GM18907 (cell line): ENCODE measurements around the gene GPR158.
"Not testable (repeated sequence)": the region's sequence is repeated elsewhere in the genome, so short reads cannot be mapped to it uniquely, and the experiment has no call there.

ENCODE experiments used
- ATAC-seq: cut with Tn5 transposase; IDR thresholded peaks from one replicate; pipeline ENCODE4 v1.9.1; 2021; ENCODE audit warnings: mild to moderate bottlenecking, moderate library complexity; ENCODE audit not compliant: unreplicated experiment

GPR158 gene

DNA sequence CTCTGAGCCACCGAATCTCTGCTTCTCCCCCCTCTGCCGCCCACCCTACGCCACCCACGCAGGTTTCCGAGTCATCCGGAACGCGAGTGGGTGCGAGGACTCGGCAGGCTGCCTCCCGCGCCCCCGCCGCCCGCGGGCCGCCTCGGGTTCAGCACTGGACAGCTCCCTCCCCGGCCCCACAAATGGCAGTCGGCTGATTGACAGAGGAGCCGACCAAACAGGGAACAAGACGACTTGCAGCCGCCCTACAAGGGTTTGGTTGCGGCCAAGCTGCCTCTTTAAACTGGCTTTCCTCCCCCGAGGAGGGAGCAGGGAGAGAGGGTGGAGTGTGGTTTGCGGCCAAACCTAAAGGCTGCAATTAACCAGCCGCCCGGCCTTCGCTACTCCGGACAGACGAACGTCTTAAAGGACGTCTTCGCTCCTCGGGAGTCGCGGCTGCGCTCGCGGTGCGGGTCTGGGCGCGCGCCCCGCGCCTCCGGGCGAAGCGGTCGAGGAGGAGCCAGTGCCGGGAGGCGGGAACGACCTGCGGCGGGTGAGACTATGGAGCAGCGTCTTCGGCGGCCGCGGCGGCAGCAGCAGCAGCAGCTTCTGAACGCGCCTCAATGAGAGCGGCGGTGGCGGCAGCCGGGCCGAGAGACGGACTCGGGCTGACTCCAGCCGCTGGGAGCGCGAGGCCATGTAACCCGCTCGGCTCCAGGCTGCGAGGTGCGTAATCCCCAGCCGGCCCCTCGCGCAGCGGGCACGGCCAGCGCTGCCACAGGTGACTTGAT is at the start of gene GPR158:
Gene GPR158, plus strand, starts transcription at position 541 of the 770 bp plus-strand sequence. CDS start 420 bp downstream, outside the sequence.
- peak; percentile 68 for ATAC-seq

DNA sequence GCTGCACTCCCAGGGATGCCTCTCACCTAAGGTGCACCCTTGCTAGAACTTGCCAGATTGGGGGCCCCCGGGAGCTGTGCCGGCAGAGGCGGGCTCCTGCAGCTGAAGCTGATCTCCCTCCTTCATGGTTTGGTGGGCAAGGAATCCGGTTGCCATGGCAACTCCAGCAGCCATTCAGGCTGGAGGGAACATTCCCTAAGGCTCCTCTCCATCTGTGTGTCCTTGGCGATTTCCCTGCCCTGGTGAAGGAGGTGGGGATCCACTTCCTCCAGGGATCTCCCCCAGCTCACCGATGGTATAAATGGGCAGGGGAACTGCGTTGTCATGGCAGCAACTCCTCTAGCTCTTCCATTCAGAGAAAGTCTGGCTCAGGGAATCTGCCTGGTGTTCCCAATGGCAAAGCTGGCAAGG is 49.6 kb upstream of the GPR158 start:
- ATAC-seq: no peak

- no peak for ATAC-seq
Observed at GRCh38 chr10:25129592-25129991, 45.2 kb upstream of the GPR158 start.

DNA sequence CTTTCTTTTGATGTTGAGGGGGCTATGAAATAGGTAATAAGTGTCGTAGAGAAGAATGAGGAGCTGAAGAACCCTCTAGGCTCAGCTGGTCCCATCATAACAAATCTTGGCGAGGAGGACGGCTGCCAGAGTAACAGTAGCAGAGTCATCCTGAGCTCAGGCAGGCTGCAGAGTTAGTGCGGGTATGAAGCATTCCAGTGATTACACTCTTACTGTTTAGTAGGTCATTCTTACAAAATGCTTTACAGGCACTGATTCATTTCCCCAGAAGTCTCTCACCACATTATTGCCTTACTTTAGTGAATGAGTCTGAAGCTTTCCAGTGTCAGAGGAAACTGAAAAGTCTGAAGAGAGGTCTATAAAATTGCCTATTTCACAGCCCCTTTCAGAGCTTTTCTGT is 43.9 kb upstream of the GPR158 start:
- ATAC-seq: no peak

- no peak for ATAC-seq
Observed at GRCh38 chr10:25142116-25142864, 32.5 kb upstream of the GPR158 start.

- no peak for ATAC-seq
Observed at GRCh38 chr10:25157650-25158049, 17.2 kb upstream of the GPR158 start.

GRCh38 chr10:25159591-25159990 is 15.2 kb upstream of the GPR158 start:
- ATAC-seq: no peak

DNA sequence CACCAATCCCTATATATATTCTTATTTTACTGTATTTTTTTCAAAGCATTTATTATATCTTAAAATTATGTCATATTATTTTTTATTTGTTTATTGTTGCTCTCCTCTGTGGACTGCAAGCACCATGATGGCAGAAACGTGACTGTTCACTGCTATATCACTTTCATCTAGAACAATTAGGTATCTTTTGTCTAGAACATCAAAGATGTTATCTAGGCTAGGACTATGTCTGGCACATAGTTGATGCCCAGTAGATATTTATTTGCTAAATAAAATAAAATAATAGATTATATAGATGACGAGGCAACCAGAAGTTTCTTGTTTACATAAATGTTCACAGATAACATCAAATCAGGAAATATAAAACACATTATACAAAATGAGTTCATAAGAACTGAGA is 12.4 kb upstream of the GPR158 start:
- no peak for ATAC-seq

- ATAC-seq: not testable (repeated sequence)
Observed at GRCh38 chr10:25163464-25163863, 11.3 kb upstream of the GPR158 start.

- ATAC-seq: no peak
Observed at GRCh38 chr10:25169740-25170139, 5.1 kb upstream of the GPR158 start.

- no peak for ATAC-seq
Observed at GRCh38 chr10:25170627-25171026, 4.2 kb upstream of the GPR158 start.

DNA sequence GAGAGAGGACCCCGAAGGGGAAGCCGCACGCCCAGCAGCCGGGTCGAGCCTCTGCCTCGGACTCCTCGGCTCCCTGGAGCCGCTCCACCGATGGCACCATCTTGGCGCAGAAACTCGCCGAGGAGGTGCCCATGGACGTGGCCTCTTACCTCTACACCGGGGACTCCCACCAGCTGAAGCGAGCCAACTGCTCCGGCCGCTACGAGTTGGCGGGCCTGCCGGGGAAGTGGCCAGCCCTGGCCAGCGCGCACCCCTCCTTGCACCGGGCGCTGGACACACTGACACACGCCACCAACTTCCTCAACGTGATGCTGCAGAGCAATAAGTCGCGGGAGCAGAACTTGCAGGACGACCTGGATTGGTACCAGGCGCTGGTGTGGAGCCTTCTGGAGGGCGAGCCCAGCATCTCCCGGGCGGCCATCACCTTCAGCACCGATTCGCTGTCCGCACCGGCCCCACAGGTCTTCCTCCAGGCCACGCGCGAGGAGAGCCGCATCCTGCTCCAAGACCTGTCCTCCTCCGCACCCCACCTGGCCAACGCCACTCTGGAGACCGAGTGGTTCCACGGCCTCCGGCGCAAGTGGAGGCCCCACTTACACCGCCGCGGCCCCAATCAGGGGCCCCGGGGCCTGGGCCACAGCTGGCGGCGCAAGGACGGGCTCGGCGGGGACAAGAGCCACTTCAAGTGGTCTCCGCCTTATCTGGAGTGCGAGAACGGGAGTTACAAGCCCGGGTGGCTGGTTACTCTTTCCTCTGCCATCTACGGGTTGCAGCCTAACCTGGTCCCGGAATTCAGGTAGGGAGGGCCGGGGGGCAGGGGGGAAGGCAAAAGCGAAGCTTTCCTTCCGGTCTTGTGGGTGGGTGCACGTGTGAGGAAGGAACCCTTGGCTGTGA is 973 bp downstream of the GPR158 start:
- ATAC-seq: no peak

GRCh38 chr10:25176421-25176968 is 1.7 kb downstream of the GPR158 start:
- no peak for ATAC-seq

DNA sequence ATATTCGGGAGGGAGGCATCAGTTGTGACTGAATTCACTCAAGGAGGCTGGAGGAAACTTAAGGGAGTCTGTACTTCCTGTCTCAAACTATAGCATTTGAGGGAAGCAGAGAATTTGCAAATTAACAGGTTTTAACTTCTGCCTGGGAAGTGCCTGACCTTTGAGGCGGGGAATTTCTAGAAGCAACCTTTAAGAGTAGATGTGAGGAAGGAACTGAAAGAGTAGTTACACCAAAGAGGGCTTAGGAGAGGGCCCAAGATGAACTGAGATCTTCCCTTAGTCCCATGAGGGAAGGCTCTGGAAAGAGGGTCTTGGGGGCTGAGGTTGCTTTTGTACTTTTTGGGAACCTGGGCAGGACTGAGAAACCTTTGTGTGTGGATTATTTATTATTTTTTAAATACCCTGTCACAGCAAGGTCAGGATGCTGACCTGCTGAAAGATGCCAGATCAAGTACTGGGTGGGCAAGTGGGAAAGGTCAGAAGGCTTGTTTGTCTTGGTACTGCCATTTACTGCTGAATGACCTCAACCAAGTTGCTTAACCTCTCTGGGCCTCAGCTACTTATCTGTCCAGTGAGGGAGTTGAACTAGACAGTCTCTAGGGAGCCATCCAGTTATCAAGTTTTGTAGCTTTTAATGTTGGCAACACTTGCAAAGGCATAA is 2.4 kb downstream of the GPR158 start:
- ATAC-seq: no peak

DNA sequence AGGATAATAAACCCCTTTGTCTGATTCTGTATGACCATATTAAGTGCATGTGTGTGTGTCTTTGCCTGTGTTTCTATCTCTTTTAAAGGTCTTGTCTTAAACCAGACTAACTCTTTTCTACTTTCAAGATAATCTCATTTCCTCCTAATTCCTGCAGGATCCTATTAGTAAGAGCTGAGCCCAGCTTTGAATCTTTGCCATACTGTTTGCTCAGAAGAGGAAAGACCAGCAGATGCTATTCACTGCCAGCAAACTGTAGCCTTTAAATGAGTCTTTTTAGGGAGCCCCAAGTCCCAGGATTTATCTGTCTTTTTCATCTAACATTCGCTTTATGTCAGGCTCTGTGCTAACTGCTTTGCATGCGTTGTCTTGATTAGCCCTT is 2.9 kb downstream of the GPR158 start:
- no peak for ATAC-seq

- no peak for ATAC-seq
Observed at GRCh38 chr10:25178411-25178810, 3.6 kb downstream of the GPR158 start.

DNA sequence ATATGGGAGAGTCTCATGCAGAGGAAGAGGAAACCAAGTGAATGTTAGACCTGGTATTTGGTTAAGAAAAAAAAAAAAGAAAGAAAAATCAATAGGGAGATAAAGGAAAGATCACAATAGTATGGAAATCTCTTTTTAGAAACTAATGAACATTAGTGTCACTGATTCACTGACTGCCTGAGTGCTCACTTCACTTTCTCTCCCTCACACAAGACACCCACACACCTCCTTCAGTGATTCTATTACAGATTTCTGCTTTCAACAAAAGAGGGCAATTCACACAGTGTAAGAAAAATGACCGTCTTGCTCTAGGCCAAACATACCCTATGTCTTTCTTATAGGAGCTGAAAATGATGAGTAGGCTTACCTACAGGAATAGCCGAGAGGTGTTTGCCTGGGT is 6.0 kb downstream of the GPR158 start:
- no peak for ATAC-seq

GRCh38 chr10:25182636-25183035 is 7.8 kb downstream of the GPR158 start:
- ATAC-seq: no peak

- no peak for ATAC-seq
Observed at GRCh38 chr10:25191162-25191895, 16.5 kb downstream of the GPR158 start.

DNA sequence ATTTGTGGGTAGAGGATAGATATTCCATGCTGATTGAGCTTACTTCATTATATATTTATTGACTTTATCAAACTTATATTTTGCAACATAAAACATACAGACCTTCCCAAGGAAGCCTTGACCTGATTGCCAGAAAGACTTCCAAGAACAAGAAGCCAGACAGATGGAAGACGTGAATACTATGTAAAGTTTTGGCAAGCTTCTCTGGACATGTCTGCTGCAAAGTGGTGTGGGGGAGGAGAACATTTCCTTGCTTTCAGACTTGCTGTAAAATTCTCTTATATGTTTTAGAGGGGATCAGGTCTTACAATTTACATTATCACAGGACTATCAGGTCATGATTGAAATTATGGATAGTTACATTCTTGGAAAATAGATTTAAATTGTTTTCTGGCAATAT is 23.4 kb downstream of the GPR158 start:
- ATAC-seq: no peak
